Progenitor cell of endocrine pancreas (in vitro differentiated cells): ENCODE results near the gene HIC1. TPM values are rescaled to one million over a fixed set of nuclear protein-coding genes. Genes with fewer than 3 reads are reported as not detected.

Experiments
- DNase-seq: peaks from one replicate; pipeline ENCODE4 v3.0.0; 2021; ENCODE audit warnings: low spot score; ENCODE audit not compliant: unreplicated experiment
- H3K27ac Mint-ChIP-seq: 2 replicates; pipeline ENCODE4 v1.8.0; 2021; ENCODE audit warnings: mild to moderate bottlenecking, moderate library complexity, mixed read lengths
- H3K27me3 Mint-ChIP-seq: 2 replicates; pipeline ENCODE4 v1.8.0; 2021; ENCODE audit warnings: mixed read lengths
- H3K36me3 Mint-ChIP-seq: 2 replicates; pipeline ENCODE4 v1.8.0; 2022; ENCODE audit warnings: mixed read lengths; ENCODE audit not compliant: insufficient read depth
- H3K4me1 Mint-ChIP-seq: 2 replicates; pipeline ENCODE4 v1.8.0; 2021; ENCODE audit warnings: low read depth, mixed read lengths
- H3K4me3 Mint-ChIP-seq: 2 replicates; pipeline ENCODE4 v1.8.0; 2021; ENCODE audit warnings: low read depth, mild to moderate bottlenecking, moderate library complexity, mixed read lengths
- H3K9me3 Mint-ChIP-seq: 2 replicates; pipeline ENCODE4 v1.8.0; 2021; ENCODE audit warnings: low read depth, mixed read lengths
- total RNA-seq: library from RNA; stranded (reverse); gene quantifications from 2 replicates; pipeline ENCODE4 v1.2.1, GENCODE V29; 2021
- TF ChIP-seq, protein P1 (sequence below): fragments of 200-600 bp; sonication (generic); IDR thresholded peaks from one replicate; pipeline ENCODE4 v1.5.0; 2021; ENCODE audit warnings: antibody characterized with exemption, mild to moderate bottlenecking; ENCODE audit not compliant: unreplicated experiment

Gene HIC1
- total RNA-seq, 1 donor from 2014 or later = 0.86 TPM

DNA sequence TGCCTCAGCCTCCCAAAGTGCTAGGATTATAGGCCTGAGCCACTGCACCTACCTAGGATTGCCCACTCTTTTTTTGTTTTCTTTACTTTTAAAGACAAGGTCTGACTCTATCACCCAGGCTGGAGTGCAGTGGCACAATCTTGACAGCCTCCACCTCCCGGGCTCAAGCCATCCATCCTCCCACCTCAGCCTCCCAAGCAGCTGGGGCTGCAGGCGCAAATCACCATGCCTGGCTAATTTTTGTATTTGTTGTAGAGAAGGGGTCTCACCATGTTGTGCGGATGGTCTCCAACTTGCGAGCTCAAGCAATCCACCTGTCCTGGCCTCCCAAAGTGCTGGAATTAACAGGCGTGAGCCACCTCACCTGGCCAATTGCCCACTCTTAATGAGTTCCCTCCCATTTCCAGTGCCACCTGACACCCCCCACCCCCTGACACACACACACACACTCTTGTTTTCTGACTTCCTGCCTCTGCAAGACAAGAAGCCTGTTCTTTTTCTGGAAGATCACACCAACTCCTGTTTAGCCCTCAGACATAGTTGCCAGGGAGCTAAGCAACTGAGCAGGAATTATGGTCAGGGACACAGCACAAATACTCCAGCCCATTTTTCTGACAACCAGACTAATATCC, 10.5 kb upstream of the HIC1 start:
- TF ChIP-seq, protein P1, sequence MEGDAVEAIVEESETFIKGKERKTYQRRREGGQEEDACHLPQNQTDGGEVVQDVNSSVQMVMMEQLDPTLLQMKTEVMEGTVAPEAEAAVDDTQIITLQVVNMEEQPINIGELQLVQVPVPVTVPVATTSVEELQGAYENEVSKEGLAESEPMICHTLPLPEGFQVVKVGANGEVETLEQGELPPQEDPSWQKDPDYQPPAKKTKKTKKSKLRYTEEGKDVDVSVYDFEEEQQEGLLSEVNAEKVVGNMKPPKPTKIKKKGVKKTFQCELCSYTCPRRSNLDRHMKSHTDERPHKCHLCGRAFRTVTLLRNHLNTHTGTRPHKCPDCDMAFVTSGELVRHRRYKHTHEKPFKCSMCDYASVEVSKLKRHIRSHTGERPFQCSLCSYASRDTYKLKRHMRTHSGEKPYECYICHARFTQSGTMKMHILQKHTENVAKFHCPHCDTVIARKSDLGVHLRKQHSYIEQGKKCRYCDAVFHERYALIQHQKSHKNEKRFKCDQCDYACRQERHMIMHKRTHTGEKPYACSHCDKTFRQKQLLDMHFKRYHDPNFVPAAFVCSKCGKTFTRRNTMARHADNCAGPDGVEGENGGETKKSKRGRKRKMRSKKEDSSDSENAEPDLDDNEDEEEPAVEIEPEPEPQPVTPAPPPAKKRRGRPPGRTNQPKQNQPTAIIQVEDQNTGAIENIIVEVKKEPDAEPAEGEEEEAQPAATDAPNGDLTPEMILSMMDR = no peak
- Mint-ChIP-seq H3K27me3 (peaks cover 14% of the 10 kb centered on the region), H3K4me1 (peaks cover 15% of the 10 kb centered on the region), H3K9me3 (no peaks in the 10 kb centered on the region), H3K4me3 (peak overlapping the region; percentile 16), H3K36me3 (peaks cover 6% of the 10 kb centered on the region), H3K27ac (no peak overlapping the region)
- DNase-seq = no peak

DNA sequence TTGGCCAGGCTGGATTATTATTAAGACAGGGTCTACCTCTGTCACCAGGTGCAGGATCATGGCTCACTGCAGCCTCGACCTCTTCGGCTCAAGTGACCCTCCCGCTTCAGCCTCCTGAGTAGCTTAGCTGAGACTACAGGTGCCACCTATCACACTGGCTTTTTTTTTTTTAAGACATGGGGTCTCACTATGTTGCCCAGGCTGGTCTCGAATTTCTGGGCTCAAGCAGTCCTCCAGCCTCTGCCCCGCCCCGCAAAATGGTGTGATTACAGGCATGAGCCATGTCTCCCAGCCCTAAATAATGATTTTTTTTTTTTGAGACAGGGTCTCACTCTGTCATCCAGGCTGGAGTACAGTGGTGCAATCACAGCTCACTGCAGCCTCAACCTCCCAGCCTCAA, 7.3 kb upstream of the HIC1 start:
- Mint-ChIP-seq H3K4me1 (peaks cover 12% of the 10 kb centered on the region), H3K27me3 (peaks cover 22% of the 10 kb centered on the region), H3K27ac (no peak overlapping the region), H3K36me3 (peaks cover 6% of the 10 kb centered on the region), H3K4me3 (no peak overlapping the region), H3K9me3 (no peaks in the 10 kb centered on the region)
- DNase-seq = no peak
- TF ChIP-seq, protein P1 = no peak

DNA sequence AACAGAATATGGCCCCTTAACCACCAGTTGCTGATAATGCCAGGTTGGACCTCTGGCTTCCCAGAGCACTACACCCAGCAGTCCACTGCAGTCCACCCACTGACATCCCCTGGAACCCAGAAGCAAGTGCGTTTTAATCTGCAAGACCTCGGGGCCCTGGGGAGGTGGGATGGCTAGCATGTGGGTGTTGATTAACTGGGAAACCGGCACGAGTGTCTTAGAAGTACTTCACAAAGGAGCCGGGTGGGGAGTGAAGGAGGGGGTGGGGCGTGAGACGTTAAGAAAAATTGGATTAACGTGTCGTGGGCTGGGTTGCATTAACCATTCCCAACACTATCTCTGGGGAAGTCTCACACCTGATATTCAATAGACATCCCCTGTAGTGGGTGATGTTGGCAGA, 6.1 kb upstream of the HIC1 start:
- Mint-ChIP-seq H3K4me1 (peaks cover 11% of the 10 kb centered on the region), H3K36me3 (no peaks in the 10 kb centered on the region), H3K9me3 (no peaks in the 10 kb centered on the region), H3K4me3 (peak overlapping the region; percentile 78), H3K27me3 (peaks cover 29% of the 10 kb centered on the region), H3K27ac (peak overlapping the region; percentile 24)
- TF ChIP-seq, protein P1 = no peak
- DNase-seq = no peak

DNA sequence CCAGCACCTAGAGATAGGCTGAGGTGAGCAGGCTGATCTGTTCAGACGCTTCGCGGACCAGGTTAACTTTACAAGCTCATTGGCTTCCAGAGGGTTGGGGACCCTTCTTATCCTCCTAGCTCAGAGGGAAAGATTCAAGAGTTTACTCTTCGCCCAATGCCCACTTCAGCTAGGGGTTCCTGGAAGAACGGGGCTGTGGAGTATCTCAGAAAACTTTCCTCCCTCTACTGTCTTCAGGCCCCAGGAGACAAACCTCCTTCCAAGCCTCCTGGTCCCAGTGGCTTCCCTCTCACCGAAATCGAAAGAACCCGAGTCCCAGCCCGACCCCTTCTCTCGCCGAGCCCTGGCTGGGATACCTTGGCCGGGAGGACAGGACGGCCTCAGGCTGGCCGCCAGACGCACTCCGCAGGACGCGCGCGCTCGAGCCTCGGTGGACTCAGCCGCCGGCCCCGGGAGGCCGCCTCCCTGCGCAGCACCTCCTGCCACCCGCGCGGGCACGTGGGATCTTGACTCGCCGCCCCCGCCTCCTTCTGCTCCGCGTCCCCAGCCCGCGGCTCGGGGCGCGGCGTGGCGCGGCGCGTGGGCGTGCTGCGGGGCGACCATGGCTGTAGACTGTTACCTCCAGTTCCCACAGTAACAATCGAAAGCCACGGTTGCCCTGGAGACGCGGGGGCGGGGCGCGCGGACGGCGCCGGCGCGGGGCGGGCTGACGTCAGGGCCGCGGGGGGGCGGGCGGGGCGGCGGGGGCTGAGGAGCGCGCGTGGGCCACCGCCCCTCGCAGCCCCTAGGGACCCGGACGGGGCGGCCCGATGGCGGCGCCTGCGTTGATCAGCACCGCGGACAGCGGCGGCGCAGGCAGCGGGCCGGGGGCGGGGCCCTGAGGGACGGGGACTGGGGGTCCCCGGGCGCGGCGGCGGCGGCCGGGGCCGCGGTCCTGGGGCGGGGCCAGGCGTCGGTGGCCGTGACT, 5.3 kb upstream of the HIC1 start:
- peak; percentile 87 for DNase-seq
- Mint-ChIP-seq H3K36me3 (no peaks in the 10 kb centered on the region), H3K4me3 (peak overlapping the region; percentile 78), H3K4me1 (peaks cover 11% of the 10 kb centered on the region), H3K9me3 (no peaks in the 10 kb centered on the region), H3K27me3 (peaks cover 34% of the 10 kb centered on the region), H3K27ac (peak overlapping the region; percentile 24)
- TF ChIP-seq, protein P1 = no peak

DNA sequence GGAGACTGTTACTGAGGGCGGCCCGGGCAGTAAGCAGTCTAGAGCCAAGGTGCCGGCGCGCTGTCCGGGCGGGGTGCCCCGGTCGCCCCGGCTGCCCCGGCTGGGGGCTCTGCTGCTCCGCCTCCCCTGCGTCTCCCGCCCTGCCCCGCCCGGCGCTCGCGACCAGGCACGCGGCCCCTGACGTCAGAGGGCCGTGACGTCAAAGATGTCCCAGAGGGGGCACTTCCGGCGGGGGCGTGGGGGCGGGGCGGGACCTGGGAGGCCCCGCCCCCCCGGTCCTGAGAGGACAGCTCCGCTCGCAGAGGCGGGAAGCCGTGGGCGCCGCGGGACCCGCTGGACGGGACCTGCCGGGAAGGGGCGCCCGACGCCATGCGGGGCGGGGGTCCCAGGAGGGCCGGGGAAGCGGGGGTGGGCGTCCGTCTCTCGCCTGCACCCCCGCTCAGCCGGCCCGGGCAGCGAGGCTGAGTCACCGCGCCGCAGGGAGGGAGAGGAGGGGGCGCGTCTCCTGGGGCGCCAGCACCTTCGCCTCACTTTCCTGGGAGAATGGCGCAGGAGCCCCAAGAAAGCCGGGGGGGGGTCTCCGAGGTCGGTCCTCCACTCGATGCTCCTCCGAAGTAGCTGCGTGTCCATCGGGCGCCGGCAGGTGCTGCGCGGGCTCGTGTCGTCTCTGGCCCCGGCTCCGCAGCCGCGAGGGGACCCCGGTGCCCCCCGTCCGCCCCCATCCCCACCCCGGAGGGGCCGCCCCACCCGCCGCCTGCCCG, 4.4 kb upstream of the HIC1 start:
- TF ChIP-seq, protein P1 = peak; percentile 21
- Mint-ChIP-seq H3K9me3 (no peaks in the 10 kb centered on the region), H3K36me3 (no peaks in the 10 kb centered on the region), H3K4me3 (no peak overlapping the region), H3K27me3 (peaks cover 36% of the 10 kb centered on the region), H3K4me1 (peaks cover 11% of the 10 kb centered on the region), H3K27ac (no peak overlapping the region)
- peak; percentile 53 for DNase-seq
